ENCODE data around the gene DLX4. TPM values are rescaled to one million over a fixed set of nuclear protein-coding genes. Genes with fewer than 3 reads are reported as not detected.

The DLX4 gene
- total and polyA plus RNA-seq, 12 donors = 0.03 to 0.26 TPM; not detected in 10

DNA sequence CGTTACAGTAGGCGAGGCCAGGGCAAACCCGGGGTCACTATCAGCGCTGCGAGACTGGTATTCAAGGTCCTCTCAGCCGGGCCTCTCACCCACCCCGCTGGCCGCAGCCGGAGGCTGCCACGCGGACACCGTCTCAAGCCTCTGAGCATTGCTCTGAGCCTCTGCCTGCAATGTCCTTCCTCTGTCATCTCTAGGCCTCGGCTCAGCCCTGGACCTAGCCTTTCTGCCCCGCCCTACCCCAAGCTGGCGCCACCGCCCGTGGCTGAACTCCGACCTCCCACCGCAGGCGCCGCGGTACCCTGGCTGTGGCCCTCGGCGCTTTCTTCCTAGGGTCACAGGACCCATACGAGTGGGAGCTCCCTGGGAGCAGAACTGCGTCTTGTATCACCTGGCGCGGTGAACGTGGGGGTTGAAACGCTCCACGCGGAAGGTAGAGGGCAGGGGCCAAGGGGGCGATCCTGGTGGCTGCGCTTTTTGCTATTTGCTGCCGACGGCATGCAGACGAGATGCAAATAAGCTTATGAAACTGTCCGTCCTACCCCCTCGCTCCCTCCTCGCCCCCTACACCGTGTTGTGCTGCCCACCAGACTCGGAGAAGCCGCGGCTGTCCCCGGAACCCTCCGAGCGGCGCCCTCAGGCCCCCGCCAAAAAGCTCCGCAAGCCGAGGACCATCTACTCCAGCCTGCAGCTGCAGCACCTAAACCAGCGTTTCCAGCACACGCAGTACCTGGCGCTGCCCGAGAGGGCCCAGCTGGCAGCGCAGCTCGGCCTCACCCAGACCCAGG is 3.7 kb downstream of the DLX4 start:
- intact Hi-C loops (cut with DNase I) = no loop called here
- H3K27me3 ChIP-seq = peaks cover 41 to 100% (median 98%) of the 10 kb centered on the region in 7 donors
- no peak overlapping the region for H3K27ac ChIP-seq
- H3K4me3 ChIP-seq = peak overlapping the region in 4 of 10 donors; percentile 14 to 20 (median 20)
- H3K9me3 ChIP-seq = no peaks in the 10 kb centered on the region
- peaks cover 10 to 35% (median 25%) of the 10 kb centered on the region in 9 donors for H3K4me1 ChIP-seq
- no peak for ATAC-seq
- no peak for DNase-seq
- TF ChIP-seq, protein P1, sequence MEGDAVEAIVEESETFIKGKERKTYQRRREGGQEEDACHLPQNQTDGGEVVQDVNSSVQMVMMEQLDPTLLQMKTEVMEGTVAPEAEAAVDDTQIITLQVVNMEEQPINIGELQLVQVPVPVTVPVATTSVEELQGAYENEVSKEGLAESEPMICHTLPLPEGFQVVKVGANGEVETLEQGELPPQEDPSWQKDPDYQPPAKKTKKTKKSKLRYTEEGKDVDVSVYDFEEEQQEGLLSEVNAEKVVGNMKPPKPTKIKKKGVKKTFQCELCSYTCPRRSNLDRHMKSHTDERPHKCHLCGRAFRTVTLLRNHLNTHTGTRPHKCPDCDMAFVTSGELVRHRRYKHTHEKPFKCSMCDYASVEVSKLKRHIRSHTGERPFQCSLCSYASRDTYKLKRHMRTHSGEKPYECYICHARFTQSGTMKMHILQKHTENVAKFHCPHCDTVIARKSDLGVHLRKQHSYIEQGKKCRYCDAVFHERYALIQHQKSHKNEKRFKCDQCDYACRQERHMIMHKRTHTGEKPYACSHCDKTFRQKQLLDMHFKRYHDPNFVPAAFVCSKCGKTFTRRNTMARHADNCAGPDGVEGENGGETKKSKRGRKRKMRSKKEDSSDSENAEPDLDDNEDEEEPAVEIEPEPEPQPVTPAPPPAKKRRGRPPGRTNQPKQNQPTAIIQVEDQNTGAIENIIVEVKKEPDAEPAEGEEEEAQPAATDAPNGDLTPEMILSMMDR (IDR thresholded peaks at IDR 0.05) = no peak
- no peaks in the 10 kb centered on the region for H3K36me3 ChIP-seq
- whole genome bisulfite sequencing, 2 donors = 5 to 7% methylated on average over 57 of the region's 57 CpGs

DNA sequence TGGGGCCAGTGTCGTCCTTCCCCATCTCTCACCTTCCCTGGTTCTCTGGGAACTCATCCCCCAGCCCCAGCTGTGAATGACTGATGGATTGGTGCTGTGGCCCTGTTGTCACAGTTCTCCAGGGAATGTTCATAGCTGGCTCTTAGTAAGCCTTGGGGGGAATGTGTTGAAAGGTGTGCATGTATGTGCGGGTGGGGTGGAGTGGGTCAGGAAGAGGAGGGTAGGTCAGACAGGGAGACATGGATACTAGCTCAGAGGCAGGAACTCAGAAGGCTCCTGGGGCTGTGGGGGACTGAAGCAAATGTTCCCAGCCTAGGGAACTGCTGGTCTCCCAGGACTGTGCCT is 4.3 kb downstream of the DLX4 start:
- H3K4me3 ChIP-seq = no peak overlapping the region
- peaks cover 41 to 100% (median 97%) of the 10 kb centered on the region in 7 donors for H3K27me3 ChIP-seq
- peaks cover 10 to 35% (median 25%) of the 10 kb centered on the region in 9 donors for H3K4me1 ChIP-seq
- no peak overlapping the region for H3K27ac ChIP-seq
- TF ChIP-seq, protein P1 (IDR thresholded peaks at IDR 0.05) = no peak
- 6 to 11% methylated on average over 2 of the region's 2 CpGs for WGBS, 2 donors
- H3K36me3 ChIP-seq = no peaks in the 10 kb centered on the region
- no peak for DNase-seq
- ATAC-seq = no peak
- H3K9me3 ChIP-seq = no peaks in the 10 kb centered on the region
- intact Hi-C loops (cut with DNase I) = no loop called here

DNA sequence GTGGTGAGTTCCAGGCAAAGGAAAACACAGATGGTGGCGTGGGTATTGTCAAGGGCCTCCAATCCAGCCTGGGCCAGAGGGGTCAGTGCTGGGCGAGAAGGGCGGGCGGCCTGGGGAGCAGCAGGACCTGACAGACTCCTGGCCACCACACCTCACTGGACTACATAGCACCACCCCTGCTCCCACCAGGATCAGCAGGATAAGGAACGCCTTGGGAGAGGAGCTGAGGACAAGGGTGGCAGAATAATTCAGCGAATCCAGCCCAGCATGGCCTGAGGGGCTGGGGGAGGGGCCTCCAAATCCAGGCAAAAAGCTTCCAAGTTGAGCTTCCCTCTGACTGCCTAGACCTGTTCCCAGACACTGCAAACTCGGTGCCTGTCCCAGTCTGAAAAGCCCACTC is 6.5 kb downstream of the DLX4 start:
- TF ChIP-seq, protein P1 (IDR thresholded peaks at IDR 0.05) = no peak
- Histone ChIP-seq H3K4me3 (no peak overlapping the region), H3K4me1 (peaks cover 7 to 18% (median 14%) of the 10 kb centered on the region in 9 donors), H3K36me3 (no peaks in the 10 kb centered on the region), H3K9me3 (no peaks in the 10 kb centered on the region), H3K27ac (no peak overlapping the region), H3K27me3 (peaks cover 26 to 100% (median 94%) of the 10 kb centered on the region in 7 donors)
- WGBS, 2 donors = 73 to 79% methylated on average over 7 of the region's 7 CpGs
- ATAC-seq = no peak
- intact Hi-C loops (cut with DNase I) = no loop called here
- DNase-seq = no peak

DNA sequence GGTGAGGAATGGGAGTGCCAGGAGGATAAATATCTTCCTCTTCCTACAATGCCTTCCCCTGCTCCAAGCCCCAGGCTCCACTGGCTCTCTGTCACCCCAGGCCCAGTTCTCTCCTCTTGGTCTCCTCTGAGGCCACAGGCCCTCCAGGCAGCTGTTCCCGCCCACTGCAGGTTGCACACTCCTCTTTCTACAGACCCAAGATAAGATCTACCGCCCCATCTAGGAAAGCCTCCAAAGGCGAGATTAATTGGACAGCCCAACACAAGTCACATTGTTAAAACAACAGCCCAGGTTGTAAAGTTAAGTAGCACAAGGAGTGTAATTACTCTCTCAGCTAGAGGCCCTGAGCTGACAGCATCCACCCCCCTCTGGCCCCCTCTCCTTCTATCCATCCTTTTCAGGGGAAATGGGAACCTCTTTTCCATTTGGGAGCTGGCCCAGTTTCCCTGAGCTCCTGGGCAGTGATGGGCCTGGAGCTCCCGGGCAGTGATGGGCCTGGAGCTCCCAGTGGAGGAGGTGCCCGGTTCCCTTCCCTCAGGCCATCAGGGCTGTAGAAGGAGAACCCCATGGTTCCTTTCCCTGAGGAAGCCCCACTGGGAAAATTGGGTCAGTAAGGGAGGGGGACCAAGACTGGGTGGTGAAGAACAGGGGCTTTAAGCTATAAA is 7.3 kb downstream of the DLX4 start:
- no peaks in the 10 kb centered on the region for H3K36me3 ChIP-seq
- H3K4me1 ChIP-seq = peaks cover 7 to 18% (median 14%) of the 10 kb centered on the region in 9 donors
- no peaks in the 10 kb centered on the region for H3K9me3 ChIP-seq
- WGBS, 2 donors = 71 to 78% methylated on average over 5 of the region's 5 CpGs
- H3K27ac ChIP-seq = no peak overlapping the region
- DNase-seq = no peak
- TF ChIP-seq, protein P1 (IDR thresholded peaks at IDR 0.05) = no peak
- no peak for ATAC-seq
- intact Hi-C loops (cut with DNase I) = no loop called here
- no peak overlapping the region for H3K4me3 ChIP-seq
- H3K27me3 ChIP-seq = peaks cover 24 to 100% (median 92%) of the 10 kb centered on the region in 7 donors
